Suprapubic skin (tissue), 4 donors: ENCODE data around the gene AMPH. TPM values are rescaled to one million over a fixed set of nuclear protein-coding genes. Genes with fewer than 3 reads are reported as not detected.

Source experiments
- DNase-seq, 2 donors: peaks; one replicate each; pipeline ENCODE4 v3.0.0-alpha.2; 2019; ENCODE audit warnings: low spot score in 2 of 2
- H3K27ac ChIP-seq: fragments of 200-600 bp; sonication (generic); one replicate; pipeline ENCODE4 v1.5.1; 2019
- H3K27me3 ChIP-seq: fragments of 200-600 bp; sonication (generic); one replicate; pipeline ENCODE4 v1.5.1; 2019
- H3K36me3 ChIP-seq: fragments of 200-600 bp; sonication (generic); one replicate; pipeline ENCODE4 v1.5.1; 2019
- H3K4me1 ChIP-seq: fragments of 200-600 bp; sonication (generic); one replicate; pipeline ENCODE4 v1.5.1; 2019
- H3K4me3 ChIP-seq: fragments of 200-600 bp; sonication (generic); one replicate; pipeline ENCODE4 v1.5.1; 2019; ENCODE audit warnings: mild to moderate bottlenecking
- H3K9me3 ChIP-seq: fragments of 200-600 bp; sonication (generic); one replicate; pipeline ENCODE4 v1.5.1; 2019
- EP300 ChIP-seq: sonication (generic); formaldehyde crosslinking; IDR thresholded peaks from one replicate; pipeline ENCODE4 v1.6.1; 2017; ENCODE audit warnings: antibody characterized with exemption
- POLR2A ChIP-seq, 2 donors: fragments of 450-650 bp; IDR thresholded peaks; one replicate each; pipeline ENCODE4 v1.6.1; 2017; ENCODE audit warnings: antibody characterized with exemption in 2 of 2, mild to moderate bottlenecking in 2 of 2, moderate library complexity in 2 of 2
- POLR2AphosphoS5 ChIP-seq, 3 donors: sonication (generic); formaldehyde crosslinking; IDR thresholded peaks; one replicate each; pipeline ENCODE4 v1.6.1; 2017; ENCODE audit warnings: antibody characterized with exemption in 3 of 3
- WGBS: methylation state at CpG from one replicate; pipeline ENCODE4 v1.1.5; 2018; 5-methylcytosine and 5-hydroxymethylcytosine counted together
- total RNA-seq, 4 donors: library from RNA; depleted of rRNA; stranded (reverse); fragments of >200 nt; gene quantifications; one replicate each; pipeline ENCODE4 v1.1.0, GENCODE V29; 2016
- TF ChIP-seq, protein P1 (sequence below), 2 donors: fragments of 200-600 bp in 1 of 2; fragments of 450-650 bp in 1 of 2; sonication (generic) in 1 of 2; IDR thresholded peaks; one replicate each; pipeline ENCODE4 v1.5.1; 2016 to 2019; ENCODE audit warnings: antibody characterized with exemption in 2 of 2, mild to moderate bottlenecking in 1 of 2, moderate library complexity in 1 of 2

Gene AMPH
- total RNA-seq, 4 donors from 2014 or later: 1.7 to 6.3 (median 2.3) TPM

DNA sequence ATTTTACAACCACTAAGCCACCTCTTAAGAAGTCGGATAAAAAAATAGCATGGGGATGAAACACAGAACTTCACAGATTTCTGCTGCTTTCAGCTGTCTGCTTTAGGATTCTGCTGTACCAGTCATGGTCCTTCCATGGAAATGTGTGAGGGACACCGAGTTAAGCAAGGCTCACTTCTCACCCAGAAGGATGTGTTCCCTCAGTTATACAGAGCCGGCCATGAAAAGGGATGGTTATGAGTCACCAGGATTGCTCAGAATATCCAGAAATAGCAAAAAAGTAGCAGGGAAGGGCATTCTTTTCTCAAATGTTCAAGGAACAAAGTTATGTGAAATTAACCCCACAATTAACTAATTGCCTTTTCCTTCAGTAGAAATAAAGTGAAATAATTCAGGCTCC lies 124.4 kb downstream of the AMPH start:
- 70% methylated on average over 3 of the region's 3 CpGs for WGBS
- DNase-seq: no peak
- Histone ChIP-seq H3K4me3 (no peak overlapping the region), H3K27ac (no peak overlapping the region), H3K36me3 (no peaks in the 10 kb centered on the region), H3K4me1 (no peaks in the 10 kb centered on the region), H3K27me3 (no peaks in the 10 kb centered on the region), H3K9me3 (no peaks in the 10 kb centered on the region)
- TF ChIP-seq, protein P1, sequence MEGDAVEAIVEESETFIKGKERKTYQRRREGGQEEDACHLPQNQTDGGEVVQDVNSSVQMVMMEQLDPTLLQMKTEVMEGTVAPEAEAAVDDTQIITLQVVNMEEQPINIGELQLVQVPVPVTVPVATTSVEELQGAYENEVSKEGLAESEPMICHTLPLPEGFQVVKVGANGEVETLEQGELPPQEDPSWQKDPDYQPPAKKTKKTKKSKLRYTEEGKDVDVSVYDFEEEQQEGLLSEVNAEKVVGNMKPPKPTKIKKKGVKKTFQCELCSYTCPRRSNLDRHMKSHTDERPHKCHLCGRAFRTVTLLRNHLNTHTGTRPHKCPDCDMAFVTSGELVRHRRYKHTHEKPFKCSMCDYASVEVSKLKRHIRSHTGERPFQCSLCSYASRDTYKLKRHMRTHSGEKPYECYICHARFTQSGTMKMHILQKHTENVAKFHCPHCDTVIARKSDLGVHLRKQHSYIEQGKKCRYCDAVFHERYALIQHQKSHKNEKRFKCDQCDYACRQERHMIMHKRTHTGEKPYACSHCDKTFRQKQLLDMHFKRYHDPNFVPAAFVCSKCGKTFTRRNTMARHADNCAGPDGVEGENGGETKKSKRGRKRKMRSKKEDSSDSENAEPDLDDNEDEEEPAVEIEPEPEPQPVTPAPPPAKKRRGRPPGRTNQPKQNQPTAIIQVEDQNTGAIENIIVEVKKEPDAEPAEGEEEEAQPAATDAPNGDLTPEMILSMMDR (IDR thresholded peaks at IDR 0.05): no peak
- TF ChIP-seq EP300: no peak
- no peak for TF ChIP-seq POLR2A (IDR thresholded peaks at IDR 0.05)
- TF ChIP-seq POLR2AphosphoS5 (IDR thresholded peaks at IDR 0.05): peak in 1 of 3 donors; percentile 13

DNA sequence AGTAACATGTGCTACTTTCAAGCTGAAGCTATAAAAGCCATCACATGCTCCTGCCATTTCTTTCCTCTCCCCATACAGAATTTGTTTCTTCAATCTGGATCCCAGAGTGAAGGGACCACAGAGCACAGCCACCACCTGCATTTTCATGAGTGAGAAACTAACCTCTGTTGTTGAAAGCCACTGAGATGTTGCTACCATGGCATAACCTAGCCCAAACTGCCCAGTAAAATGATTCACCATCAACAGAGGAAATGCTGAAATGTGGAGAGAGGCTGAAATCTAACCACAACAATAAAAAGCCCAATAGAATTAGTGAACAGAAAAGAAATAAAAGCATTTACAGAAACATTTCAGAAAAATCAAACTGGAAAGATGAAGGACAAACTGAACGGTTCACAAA lies 125.2 kb downstream of the AMPH start:
- WGBS: 96% methylated on average over 1 of the region's 1 CpG
- no peak for TF ChIP-seq POLR2A (IDR thresholded peaks at IDR 0.05)
- H3K36me3 ChIP-seq: no peaks in the 10 kb centered on the region
- no peaks in the 10 kb centered on the region for H3K27me3 ChIP-seq
- DNase-seq: no peak
- H3K4me1 ChIP-seq: no peaks in the 10 kb centered on the region
- H3K9me3 ChIP-seq: no peaks in the 10 kb centered on the region
- H3K27ac ChIP-seq: no peak overlapping the region
- no peak overlapping the region for H3K4me3 ChIP-seq

DNA sequence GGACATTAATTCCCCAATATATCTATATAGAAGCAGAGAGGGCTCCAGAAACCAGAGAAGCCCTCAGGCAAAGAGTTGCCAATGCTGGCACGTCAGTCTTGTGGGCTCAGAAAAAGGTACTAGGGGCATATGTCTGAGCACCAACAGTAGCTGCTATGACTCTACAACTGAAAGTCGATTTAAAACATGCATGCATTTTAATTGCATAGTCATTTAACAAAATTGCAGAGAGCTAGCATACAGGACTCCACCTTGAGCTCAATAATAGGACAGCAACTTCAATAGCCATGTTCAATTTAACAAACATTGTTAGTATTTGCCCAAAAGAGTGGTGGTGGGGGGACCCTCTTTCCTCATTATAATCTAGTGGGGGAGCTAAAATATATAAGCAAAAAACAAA lies 126.5 kb downstream of the AMPH start:
- Histone ChIP-seq H3K9me3 (no peaks in the 10 kb centered on the region), H3K36me3 (no peaks in the 10 kb centered on the region), H3K27me3 (no peaks in the 10 kb centered on the region), H3K4me1 (no peaks in the 10 kb centered on the region), H3K27ac (no peak overlapping the region), H3K4me3 (no peak overlapping the region)
- TF ChIP-seq POLR2AphosphoS5 (IDR thresholded peaks at IDR 0.05): no peak
- TF ChIP-seq POLR2A (IDR thresholded peaks at IDR 0.05): no peak
- no peak for TF ChIP-seq EP300
- TF ChIP-seq, protein P1 (IDR thresholded peaks at IDR 0.05): no peak
- DNase-seq: no peak
- 65% methylated on average over 2 of the region's 2 CpGs for WGBS

DNA sequence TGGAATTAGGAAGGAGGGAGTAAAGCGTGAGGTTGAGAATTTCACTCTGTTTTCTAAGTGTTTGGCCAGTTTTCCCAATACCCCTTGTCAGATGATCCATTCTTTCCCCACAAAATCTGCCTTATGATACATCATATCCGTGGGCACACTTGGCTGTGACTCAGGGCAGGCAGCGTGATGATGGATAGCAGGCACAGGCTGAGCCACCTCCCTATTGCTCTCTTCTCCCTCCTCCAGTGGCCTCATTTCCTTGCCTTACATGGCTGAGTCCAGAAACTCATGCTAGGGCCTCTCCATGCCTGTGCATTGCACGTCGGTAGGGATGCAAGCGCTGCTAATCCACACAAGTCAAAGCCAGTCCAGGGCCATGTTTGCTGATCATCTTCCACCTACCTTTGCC lies 128.3 kb downstream of the AMPH start:
- WGBS: 92% methylated on average over 6 of the region's 6 CpGs

DNA sequence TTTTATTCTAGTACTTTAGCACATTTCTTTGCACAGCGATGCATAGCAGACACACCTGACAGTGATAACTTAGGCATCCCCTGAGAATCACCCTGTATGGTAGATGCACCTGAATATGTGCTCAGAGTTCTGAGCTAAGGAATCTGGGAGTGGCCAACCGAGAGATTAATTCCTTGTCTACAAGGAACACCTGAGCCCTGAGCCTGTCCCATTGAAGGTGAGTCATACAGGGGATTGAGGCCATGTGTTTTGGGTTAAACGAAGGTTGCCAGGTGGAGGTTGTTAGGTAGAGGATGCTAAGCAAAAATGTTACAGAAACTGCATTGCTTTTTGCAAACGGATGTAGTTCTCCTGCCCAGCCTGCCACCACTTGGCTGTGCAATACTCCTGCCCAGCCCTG lies 128.9 kb downstream of the AMPH start:
- TF ChIP-seq POLR2AphosphoS5 (IDR thresholded peaks at IDR 0.05) (no peak), POLR2A (IDR thresholded peaks at IDR 0.05) (no peak), EP300 (no peak)
- TF ChIP-seq, protein P1 (IDR thresholded peaks at IDR 0.05): no peak
- H3K4me1 ChIP-seq: no peaks in the 10 kb centered on the region
- no peak overlapping the region for H3K27ac ChIP-seq
- H3K4me3 ChIP-seq: no peak overlapping the region
- H3K27me3 ChIP-seq: no peaks in the 10 kb centered on the region
- WGBS: 77% methylated on average over 4 of the region's 4 CpGs
- no peaks in the 10 kb centered on the region for H3K36me3 ChIP-seq
- DNase-seq: no peak
- no peaks in the 10 kb centered on the region for H3K9me3 ChIP-seq

More for the DNA sequence above, 128.3 kb downstream of the AMPH start:
- Histone ChIP-seq H3K36me3 (no peaks in the 10 kb centered on the region), H3K27me3 (no peaks in the 10 kb centered on the region), H3K27ac (no peak overlapping the region), H3K4me3 (no peak overlapping the region), H3K9me3 (no peaks in the 10 kb centered on the region), H3K4me1 (no peaks in the 10 kb centered on the region)
- TF ChIP-seq EP300 (no peak), POLR2AphosphoS5 (IDR thresholded peaks at IDR 0.05) (no peak), POLR2A (IDR thresholded peaks at IDR 0.05) (no peak)
- TF ChIP-seq, protein P1 (IDR thresholded peaks at IDR 0.05): no peak
- no peak for DNase-seq

DNA sequence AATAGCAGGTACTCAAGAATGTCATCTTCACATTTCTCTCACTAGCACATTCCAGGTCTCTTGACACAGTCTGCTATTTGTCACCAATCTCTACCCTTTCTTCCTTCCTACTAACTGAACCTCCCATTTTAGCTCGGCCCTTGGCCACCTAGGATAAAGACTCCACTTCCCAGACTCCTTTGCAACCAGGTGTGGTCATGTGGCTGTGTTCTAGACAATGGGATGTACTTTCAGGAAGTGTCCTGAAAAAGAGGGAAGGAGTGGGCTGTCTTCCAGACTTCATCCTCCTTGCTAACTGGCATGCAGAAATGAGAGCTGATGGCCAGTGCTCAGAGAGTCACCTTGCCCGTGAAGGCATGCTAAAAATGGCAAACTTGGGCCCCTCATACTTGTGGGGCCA lies 139.2 kb downstream of the AMPH start:
- no peaks in the 10 kb centered on the region for H3K4me1 ChIP-seq
- no peak for TF ChIP-seq POLR2A (IDR thresholded peaks at IDR 0.05)
- TF ChIP-seq POLR2AphosphoS5 (IDR thresholded peaks at IDR 0.05): no peak
- TF ChIP-seq, protein P1 (IDR thresholded peaks at IDR 0.05): no peak
- TF ChIP-seq EP300: no peak
- no peaks in the 10 kb centered on the region for H3K27me3 ChIP-seq
- no peak for DNase-seq
- 60% methylated on average over 2 of the region's 2 CpGs for WGBS
- no peaks in the 10 kb centered on the region for H3K9me3 ChIP-seq
- H3K4me3 ChIP-seq: no peak overlapping the region
- H3K27ac ChIP-seq: no peak overlapping the region
- no peaks in the 10 kb centered on the region for H3K36me3 ChIP-seq
